Activated CD8-positive, alpha-beta memory T cell treated with anti-CD3 and anti-CD28 coated beads for 1 hour (primary cell): ENCODE data around the gene PLA2G4F.

ENCODE experiments used
- DNase-seq, 2 donors: peaks; one replicate each; pipeline ENCODE4 v3.0.0-alpha.2; 2020; ENCODE audit warnings: low read depth in 1 of 2; ENCODE audit errors: extremely low read depth in 1 of 2

Gene PLA2G4F

GRCh38 chr15:42134617-42135245 is 21.7 kb downstream of the PLA2G4F start:
- DNase-seq = no peak

GRCh38 chr15:42133886-42134502 is 22.4 kb downstream of the PLA2G4F start:
- DNase-seq = peak in 1 of 2 donors; percentile 14

DNA sequence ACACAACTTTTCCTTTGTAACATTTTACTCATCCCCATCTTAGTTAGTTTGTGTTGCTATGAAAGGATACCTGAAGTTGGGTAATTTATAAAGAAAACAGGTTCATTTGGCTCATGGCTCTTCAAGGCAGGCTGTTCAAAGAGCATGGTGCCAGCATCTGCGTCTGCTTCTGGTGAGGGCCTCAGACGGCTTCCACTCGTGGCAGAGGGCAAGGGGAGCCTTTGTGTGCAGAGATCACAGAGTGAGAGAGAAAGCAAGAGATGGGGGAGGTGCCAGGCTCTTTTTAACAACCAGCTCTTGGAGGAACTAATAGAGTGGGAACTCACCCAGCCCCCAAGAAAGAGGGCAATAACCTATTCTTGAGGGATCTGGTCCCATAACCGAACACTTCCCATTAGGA is 23.1 kb downstream of the PLA2G4F start:
- DNase-seq = no peak

DNA sequence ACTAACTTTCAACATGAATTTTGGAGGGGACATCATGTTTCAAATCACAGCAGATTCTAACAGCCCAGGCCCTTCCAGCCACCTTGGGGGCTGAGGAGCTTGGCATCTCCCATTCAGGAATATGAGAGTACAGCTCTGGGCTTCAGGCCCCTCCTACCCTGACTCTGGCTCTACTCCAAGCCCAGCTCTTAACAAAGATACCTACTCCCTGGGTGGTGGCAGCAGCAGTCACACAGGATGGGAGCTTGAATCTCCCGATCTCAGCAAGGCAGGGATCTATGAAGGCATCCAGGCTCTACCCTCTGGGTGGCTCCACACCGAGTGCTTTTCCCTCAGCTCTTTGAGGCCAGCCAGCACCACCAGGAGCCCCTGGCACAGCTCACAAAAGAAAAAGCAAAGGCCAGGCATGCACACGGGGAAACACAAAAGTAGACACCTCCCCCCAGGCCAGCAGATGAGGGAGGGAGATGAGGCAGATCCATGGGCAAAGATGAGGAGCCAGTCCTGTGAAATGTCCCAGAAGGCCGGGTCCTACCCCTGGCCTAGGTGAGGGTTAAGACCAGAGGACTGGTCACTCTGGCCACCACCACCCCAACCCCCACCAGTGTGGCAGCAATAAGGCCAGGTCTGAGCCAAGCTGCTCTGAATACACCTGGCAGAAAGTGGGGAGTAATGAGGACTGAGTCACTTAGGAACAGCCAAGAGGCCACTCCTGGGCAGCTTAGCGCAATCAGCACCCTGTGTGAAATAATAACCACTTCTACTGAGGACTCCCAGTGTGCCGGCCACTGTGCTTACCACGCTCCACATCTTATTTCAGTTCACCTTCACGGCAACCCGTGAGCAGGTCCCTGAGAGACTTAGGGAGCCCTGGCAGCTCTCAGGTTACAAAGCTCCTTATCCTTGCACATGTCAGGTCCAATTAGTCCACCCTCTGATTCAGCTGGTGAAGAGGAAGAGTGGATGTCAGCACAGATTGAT is 24.3 kb downstream of the PLA2G4F start:
- no peak for DNase-seq

- no peak for DNase-seq
These were observed 25.4 kb downstream of the PLA2G4F start for GRCh38 chr15:42131006-42131405.

GRCh38 chr15:42130246-42130986 is 26.0 kb downstream of the PLA2G4F start:
- DNase-seq = no peak

DNA sequence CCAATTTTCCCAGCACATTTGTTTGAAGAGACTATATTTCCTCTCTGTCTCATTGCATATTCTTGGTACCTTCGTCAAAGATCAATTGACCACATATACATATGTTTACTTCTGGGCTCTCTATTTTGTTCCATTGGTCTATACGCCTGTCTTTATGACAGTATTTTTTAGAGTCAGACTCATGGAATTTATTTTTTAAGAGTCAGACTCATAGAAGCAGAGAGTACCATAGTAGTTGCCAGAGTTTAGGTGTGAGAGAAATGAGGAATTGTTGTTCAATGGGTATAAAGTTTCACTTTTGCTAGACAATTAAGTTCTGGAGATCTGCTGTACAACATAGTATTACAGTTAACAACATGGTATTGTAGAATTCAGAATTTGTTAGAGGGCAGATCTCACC is 27.1 kb downstream of the PLA2G4F start:
- DNase-seq = no peak

GRCh38 chr15:42128476-42128875 is 28.0 kb downstream of the PLA2G4F start:
- DNase-seq = no peak

- DNase-seq = no peak
These were observed 32.9 kb downstream of the PLA2G4F start for GRCh38 chr15:42123546-42123945.

- no peak for DNase-seq
These were observed 34.8 kb downstream of the PLA2G4F start for GRCh38 chr15:42121682-42122081.

- DNase-seq = no peak
These were observed 35.4 kb downstream of the PLA2G4F start for GRCh38 chr15:42121021-42121420.

- DNase-seq = no peak
These were observed 36.2 kb downstream of the PLA2G4F start for GRCh38 chr15:42120285-42120684.

- DNase-seq = no peak
These were observed 37.0 kb downstream of the PLA2G4F start for GRCh38 chr15:42119446-42119760.

GRCh38 chr15:42118650-42119445 is 37.6 kb downstream of the PLA2G4F start:
- no peak for DNase-seq

DNA sequence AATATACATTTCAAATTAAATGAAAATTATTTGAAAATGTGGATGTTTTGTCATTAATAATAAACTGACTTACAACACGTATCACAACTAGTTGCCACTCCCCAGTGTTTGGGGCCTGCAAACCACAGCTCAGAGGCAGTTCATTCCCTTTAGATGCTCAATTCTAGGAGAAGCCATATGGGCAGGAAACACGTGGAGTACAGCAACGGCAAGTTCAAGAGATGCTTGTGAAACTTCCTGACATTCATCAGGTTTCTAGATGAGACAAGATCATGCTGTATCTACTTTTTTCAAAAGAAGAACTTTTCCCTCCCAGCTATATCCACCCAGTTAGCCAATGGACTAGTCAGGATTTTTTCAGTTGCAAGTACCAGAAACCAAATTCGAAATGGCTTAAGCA is 44.5 kb downstream of the PLA2G4F start:
- no peak for DNase-seq

- DNase-seq = no peak
These were observed 46.1 kb downstream of the PLA2G4F start for GRCh38 chr15:42110367-42110766.

- DNase-seq = no peak
These were observed 47.6 kb downstream of the PLA2G4F start for GRCh38 chr15:42108806-42109205.

- DNase-seq = no peak
These were observed 48.2 kb downstream of the PLA2G4F start for GRCh38 chr15:42108189-42108588.

DNA sequence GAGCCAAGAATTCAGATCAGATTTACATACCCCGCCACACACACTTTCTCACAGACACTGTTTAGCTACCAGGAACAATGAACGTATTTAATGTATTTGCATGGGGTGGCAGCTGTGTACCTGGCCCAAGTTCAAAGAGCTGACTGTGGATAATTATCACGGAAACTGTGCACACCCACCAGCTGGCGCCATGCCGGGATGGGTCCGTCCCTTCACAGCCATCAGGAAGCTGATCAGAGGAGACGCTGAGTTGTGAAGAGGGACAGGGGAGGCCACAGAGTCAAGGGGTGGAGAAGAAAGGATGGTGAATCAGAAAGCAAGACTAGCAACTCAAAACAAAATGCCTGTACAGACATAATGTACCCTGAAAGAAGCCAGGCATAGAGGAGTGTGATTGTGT is 49.0 kb downstream of the PLA2G4F start:
- no peak for DNase-seq

- DNase-seq = no peak
These were observed 50.1 kb downstream of the PLA2G4F start for GRCh38 chr15:42106288-42106687.
